ENCODE measurements around the gene BSPRY.

DNA sequence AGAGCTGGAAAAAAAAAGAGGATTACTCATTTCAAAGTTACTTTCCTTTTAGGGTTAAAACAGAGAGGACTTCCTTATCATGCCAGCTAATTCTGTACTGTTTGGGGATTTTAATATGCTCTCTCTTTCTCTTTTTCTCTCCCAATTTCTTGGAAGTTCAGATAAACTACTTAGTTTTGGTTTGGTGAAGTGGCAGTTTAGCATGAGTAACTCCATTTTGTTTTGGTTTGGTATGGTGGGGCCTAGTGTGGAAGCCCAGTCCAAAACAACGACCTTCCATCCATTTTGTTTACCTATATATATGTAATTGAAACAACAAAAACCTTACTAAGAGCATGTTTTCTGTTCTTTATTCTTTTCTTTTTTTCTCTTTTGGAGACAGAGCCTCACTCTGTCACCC is 3.7 kb upstream of the BSPRY start:
- TF ChIP-seq USF1 (IDR thresholded peaks at IDR 0.05) (no peak), EP300 (IDR thresholded peaks at IDR 0.05; ENCODE audit: borderline replicate concordance) (no peak), TAF1 (IDR thresholded peaks at IDR 0.05; ENCODE audit: low read depth) (no peak), YY1 (IDR thresholded peaks at IDR 0.05; ENCODE audit: low read depth) (no peak)
